ENCODE data around the gene RINL.

RINL gene

DNA sequence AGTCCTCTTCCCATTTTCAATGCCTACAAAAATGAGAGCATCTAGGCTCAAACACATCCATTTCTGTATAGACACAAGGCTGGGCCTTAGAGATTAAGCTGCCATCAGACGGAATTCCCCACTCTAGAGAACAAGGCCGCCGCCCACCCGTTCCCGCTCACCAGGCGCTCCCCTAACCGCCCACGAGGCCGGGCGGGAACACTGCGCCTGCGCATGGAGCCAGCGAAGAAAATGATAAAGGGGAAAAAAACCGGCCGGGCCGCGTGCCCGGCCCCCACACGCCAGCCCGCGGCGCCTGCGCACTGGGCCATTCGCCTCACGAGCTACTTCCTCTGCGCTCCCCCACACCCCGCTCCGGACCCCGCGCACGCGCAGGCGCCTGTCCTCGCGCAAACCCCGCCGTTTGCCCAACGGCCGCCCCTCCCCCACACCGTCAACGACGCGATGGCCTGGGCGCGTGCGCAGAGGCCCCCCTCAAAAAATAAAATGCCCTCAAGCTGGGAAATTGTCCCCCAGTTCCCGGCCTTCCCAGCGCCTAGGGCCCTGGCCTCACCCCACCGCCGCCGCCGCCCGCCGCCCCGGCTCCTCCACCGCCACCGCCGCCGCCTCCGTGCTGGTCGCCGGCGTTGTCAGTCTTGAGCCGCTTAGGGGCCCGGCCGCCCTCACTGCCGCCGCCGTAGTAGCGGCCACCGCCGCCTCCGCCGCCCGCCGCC, 28.8 kb downstream of the RINL start:
- peak; percentile 87 for DNase-seq (ENCODE audit: low read depth)

GRCh38 chr19:38848299-38849146, 29.6 kb downstream of the RINL start:
- no peak for DNase-seq (ENCODE audit: low read depth)

DNA sequence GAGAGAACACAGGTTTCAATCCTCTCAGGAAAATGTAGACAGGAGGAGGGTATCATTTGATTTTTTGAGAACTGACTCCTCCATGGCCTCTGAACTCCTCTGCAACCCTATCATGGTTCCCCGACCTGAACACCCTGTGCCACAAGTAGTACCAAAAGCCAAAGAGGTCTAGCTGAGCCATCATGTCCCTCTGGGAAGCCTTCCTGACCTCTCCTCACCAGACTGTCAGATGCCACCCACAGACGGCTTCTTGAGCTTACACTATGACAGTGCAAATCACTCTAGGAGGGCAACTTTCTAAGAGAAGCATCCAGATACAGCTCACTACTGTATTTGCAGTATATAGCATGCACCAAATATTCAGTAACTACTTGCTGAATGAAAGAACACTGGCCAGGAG, 32.0 kb downstream of the RINL start:
- no peak for DNase-seq (ENCODE audit: low read depth)

GRCh38 chr19:38845374-38846024, 32.6 kb downstream of the RINL start:
- no peak for DNase-seq (ENCODE audit: low read depth)

- DNase-seq (ENCODE audit: low read depth) = no peak
Measured at GRCh38 chr19:38844093-38844686, 33.9 kb downstream of the RINL start.

DNA sequence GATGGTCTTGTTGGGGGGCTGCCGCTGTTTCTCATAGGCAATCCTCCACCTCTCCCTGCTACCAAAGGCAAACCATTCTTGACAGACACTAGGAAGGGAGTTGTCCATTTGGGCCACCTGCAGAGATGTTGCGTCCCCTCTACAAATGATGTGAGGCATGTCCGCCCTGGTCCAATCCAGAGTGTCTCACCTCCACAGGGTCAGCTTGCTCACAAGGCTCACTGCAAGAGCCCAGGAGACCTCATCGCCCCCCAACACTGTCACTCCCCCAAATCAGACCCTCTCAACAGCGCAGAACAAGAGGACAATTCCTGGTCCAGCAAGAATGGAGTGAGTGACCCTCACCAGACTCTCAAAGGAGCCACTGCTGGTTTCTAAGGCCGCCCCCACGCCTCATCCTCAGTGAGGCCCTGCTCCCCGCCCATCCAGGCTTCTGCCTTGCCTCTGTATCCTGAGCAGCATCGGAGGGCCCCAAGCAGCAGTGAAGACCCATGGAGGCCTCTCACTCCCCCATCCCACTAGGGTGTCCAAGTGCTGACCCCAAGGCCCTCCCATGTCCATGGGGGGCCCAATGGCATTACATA, 34.8 kb downstream of the RINL start:
- no peak for DNase-seq (ENCODE audit: low read depth)

GRCh38 chr19:38842439-38843174, 35.5 kb downstream of the RINL start:
- no peak for DNase-seq (ENCODE audit: low read depth)

GRCh38 chr19:38841787-38842438, 36.2 kb downstream of the RINL start:
- DNase-seq (ENCODE audit: low read depth) = no peak

DNA sequence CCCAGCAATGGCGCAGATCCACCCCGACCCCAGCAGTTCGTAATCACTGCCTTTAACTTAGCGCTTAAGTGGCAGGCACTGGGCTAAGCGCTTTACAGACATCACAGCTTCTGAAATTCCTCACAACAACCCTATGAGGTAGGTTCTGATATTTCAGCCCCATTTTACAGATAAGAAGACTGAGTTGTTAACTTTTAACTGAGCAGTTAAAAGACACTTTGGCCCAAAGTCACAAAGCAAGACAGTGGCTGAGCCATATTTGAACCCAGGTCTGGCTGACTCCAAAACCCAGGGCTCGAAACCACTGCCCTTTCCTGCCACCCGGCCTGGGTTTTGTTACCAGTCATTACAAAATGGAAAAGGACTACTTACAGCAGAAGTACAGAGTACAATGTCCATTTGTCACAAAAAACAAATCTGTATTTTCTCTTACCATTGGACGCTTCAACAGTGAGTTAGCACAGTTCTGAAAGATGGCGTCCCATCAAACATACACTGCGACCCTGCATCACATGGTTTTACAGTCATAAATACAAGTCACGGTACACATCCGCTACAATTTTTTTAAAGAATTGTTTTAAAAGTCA, 36.8 kb downstream of the RINL start:
- no peak for DNase-seq (ENCODE audit: low read depth)

GRCh38 chr19:38840583-38840968, 37.5 kb downstream of the RINL start:
- no peak for DNase-seq (ENCODE audit: low read depth)

GRCh38 chr19:38839816-38840582, 38.1 kb downstream of the RINL start:
- no peak for DNase-seq (ENCODE audit: low read depth)

- no peak for DNase-seq (ENCODE audit: low read depth)
Measured at GRCh38 chr19:38838986-38839761, 38.9 kb downstream of the RINL start.

- no peak for DNase-seq (ENCODE audit: low read depth)
Measured at GRCh38 chr19:38838208-38838985, 39.7 kb downstream of the RINL start.

- no peak for DNase-seq (ENCODE audit: low read depth)
Measured at GRCh38 chr19:38837656-38838121, 40.4 kb downstream of the RINL start.

DNA sequence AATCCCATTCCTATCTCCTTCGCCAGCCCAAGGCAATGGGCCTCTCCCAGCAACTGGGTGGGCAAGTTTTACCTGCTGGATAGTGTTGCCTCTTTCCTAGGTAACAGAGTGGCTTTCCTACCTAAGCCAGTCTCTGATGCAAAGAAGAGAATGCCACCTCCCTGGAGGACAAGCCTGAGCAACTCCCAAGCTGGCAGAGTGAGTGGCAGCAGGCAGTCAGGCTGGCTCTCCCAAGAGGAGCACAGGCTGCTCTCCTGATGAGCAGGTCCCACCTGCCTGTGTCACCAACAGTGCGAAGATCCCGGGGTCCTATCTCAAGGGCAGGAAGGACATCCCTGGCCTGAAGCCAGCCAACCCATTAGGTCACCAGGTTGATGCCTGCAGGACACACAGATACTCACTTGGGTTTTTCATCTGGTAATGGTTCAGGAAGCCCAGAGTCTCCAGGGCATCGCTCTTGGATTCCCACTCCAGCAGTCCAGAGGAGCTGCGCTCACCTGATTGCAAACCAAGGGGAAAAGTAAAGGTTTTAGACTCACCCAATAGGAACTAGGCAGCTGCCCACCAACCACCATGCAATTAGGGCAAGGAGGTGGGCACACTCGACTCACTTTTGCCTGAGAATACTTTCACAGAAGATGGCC, 41.0 kb downstream of the RINL start:
- DNase-seq (ENCODE audit: low read depth) = no peak

DNA sequence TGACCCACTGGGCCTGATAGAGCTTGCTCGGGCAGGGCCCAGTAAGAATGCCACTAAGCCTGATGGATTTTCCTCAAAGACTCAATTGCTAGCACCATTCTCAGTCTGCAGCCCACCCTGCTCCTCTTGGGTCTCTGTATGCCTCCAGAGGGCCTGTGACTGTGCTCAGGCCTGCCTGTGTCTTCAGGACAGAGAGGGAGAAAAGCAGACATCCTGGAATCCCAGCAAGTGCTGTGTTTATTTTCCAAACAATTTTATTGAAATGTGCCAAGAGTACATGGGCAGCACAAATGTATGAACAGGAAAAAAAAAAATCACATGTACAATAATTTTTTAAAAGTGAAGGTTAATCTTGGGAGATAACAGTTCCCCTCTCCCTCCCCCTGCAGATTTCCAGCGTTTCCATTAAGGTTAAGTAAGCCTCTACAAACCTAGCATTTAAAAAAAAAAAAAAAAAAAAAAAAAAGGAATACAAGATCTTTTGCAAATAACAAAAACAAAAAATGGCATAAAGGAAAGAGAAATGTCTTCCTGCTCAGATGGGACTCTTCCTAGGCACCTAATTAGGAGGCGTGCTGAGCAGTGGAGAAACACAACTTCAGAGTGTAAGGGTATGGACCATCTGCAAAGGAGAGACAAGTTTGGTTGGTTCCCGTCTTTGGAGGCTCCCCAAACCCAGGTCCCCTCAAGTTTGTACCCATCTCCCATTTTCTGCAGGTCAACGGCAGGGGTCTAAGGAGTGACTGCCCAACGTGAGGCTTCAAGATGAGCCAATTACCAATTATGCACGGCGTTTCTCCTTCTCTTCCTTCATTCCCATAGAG, 41.7 kb downstream of the RINL start:
- no peak for DNase-seq (ENCODE audit: low read depth)

- DNase-seq (ENCODE audit: low read depth) = no peak
Measured at GRCh38 chr19:38834590-38834989, 43.5 kb downstream of the RINL start.

Data from amniotic epithelial cell (primary cell).